Heart left ventricle (tissue), 13 donors: ENCODE data around the gene DYNLT2.

Experiments
- CTCF ChIP-seq, 12 donors: fragments of 200-600 bp; sonication (generic) in 4 of 12; IDR thresholded peaks; one replicate each; pipeline versions ENCODE4 v1.5.0 to v1.8.0; 2018 to 2022; ENCODE audit warnings: antibody characterized with exemption in 12 of 12, mild to moderate bottlenecking in 5 of 12
- POLR2A ChIP-seq, 2 donors: fragments of 450-650 bp; IDR thresholded peaks; one replicate each; pipeline ENCODE4 v1.6.1; 2017; ENCODE audit warnings: antibody characterized with exemption in 2 of 2, mild to moderate bottlenecking in 2 of 2, moderate library complexity in 2 of 2
- donor health status: ischemic (EF 13 %, LVEDD 7.1; RV severe dilation, severe dysfunction).
- donor health status: DM: no; HTN: yes; CAD: no.
- donor health status: DM: no; HTN: no; CAD: no.
- donor health status: ischemic (EF 25% LVEDD 6.9; RV normal size, moderate dysfunction).
- donor health status: ischemic (EF 25% LVEDD 5.7; RV mildly dilated, moderate dysfunction).
- donor health status: ischemic (EF 35%, LVEDD 5.7; RV mildly dilated, moderate dysfunction).
- donor health status: nonischemic (EF 11% LVEDD 7.7; RV severe dilation, severe dysfunction).
- donor health status: DM: yes; HTN: yes; CAD: no.
- donor health status: PGD.
- donor health status: ischemic (EF 29% LVEDD 5.4; RV normal size, mild dysfunction).
- donor health status: nonischemic (EF 23%, LVEDD 6.1; RV moderate dilation, normal function).

DNA sequence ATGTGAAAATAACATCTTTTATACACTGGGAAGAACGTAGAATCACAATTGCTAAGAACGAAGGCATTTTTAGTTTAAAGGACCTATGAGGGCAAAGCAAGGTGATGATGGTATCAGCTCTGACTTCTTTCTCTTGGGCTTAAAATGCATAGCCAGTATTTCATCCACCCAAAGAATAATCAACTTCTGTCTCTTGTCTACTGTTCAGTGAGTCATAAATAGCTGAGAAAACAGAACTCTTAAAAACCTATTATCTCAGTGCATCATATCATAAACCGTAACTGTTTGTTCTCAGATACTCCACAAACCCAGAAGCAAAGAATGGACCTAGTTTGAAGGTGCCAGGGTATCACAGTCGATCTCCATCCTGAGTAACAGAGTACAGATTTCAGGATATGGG, 32.3 kb downstream of the DYNLT2 start:
- TF ChIP-seq CTCF (IDR thresholded peaks at IDR 0.05) (no peak), POLR2A (IDR thresholded peaks at IDR 0.05) (no peak)
